HG02973 (cell line): ENCODE data around the gene CBS.
"Not testable (repeated sequence)": the region's sequence is repeated elsewhere in the genome, so short reads cannot be mapped to it uniquely, and the experiment has no call there.

Source experiments
- ATAC-seq: cut with Tn5 transposase; IDR thresholded peaks from one replicate; pipeline ENCODE4 v1.9.1; 2021; ENCODE audit warnings: moderate library complexity; ENCODE audit not compliant: unreplicated experiment

Gene CBS

DNA sequence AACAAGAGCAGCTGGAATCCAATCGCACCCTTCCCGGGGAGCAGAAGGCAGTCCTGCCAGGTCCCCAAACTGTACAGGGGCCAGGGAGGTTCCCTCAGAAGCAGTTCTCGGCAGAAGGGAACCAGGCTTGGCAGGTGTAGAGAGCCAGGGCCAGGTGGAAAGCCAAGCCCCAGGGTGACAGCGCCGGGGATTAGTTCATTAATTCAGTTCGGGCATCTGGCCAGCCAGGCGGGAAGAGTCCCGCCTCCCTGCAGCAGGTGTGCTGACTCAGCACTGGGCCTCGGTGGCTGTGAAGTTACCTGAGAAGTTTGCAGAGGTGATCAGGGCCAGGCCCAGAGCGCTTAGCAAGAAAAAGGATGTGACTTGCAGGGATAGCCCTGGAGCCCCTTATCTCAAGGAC lies 6.0 kb downstream of the CBS start:
- ATAC-seq: not testable (repeated sequence)

DNA sequence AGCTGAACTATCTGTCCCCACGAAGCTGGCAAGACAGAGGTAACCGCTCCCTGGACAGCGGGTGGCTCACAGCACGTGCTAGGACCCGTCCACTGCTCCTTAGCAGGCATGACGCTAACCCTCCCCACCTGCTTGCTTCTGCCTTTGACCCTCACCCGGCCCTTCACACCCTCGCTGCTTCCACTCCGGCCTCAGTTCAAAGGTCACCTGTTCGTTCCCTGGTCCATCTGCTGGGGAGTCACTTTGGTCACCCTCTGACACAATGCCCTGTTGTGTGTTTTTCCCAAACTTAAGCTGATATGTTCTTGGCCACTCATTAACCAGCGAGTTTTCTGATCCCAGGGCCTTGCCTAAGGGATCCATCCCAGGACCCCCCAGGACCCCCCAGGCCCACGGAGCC lies 7.6 kb downstream of the CBS start:
- ATAC-seq: not testable (repeated sequence)

DNA sequence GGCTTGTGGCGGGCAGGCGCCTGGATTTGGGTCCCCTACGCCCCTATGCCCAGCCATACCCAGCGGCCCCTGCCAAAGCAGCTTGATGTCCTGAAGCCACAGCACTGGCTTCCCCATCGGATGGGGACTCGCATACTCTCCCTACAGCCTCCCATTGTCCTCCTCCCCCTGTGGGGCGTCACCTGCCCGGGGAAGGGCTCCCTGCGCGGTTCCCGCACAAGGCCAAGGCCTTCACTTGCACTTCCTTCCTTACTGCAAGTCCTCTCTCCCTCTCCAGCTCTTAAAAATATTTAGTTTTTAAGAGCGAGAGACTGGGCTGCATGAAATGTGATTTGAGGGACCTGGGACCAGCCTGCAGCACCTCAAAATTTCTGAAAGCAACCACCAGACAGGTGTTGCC lies 8.9 kb downstream of the CBS start:
- not testable (repeated sequence) for ATAC-seq

- ATAC-seq: not testable (repeated sequence)
Measured at GRCh38 chr21:43065991-43066390, 9.6 kb downstream of the CBS start.

DNA sequence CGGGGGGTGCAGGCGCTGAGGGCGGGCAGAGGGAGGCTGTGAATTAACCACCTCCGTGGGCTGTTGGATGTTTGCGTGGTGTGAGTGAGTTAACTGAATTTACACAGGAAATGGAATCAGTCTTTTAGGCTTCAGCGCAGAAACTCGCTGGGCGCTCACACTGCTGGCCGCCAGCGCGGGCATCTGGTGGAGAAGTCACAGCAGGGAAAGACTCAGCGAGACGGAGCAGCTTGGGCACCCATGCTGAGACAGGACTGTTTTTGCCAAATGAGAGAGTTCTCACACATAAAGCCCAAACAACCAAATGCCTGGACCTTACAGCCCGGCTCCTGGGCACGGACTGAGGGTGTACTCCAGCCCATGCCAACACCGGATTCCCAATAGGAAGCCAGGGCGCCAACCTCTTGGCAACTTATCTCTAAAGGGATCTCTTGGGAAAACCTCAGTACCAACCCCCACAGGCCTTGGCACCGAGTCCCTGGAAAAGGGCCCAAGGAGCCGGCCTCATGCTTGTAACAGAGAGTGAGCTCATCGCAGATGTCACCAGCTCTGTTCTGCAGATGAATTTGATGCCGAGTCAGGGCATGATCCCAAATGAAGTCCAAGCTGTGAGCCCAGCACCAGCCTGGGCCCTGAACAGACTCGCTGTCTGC lies 11.2 kb downstream of the CBS start:
- ATAC-seq: not testable (repeated sequence)

DNA sequence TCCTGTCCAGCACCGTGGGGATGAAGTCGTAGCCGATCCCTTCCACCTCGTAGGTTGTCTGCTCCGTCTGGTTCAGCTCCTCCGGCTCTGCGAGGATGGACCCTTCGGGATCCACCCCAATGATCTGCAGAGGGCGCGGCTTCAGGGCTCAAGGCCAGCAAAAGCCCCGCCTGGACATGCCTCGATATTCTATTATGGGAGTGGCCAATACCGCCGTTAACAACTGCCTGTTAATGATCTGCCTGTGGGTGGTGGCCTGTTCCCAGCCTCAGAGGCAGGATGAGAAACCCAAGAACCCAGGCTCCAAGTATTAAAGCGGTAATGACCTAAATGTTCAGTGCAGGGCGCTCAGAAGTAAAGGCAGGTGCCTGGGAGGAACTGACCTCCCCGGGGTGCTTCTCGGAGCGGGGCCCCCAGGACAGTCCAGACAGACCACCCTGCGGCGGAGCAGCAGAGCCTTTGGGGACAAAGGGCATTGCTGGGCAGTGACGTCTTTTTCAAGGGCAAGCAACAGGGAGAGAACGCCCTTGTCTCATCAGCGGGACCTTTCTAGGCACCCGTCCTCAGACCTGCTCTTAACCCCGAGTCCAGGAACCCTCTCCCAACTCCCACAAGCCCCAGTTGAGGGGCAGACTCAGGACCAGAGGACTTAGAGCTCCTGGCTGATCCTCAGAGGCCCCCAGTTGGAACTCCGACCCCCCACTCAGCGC lies 12.5 kb downstream of the CBS start:
- ATAC-seq: not testable (repeated sequence)

DNA sequence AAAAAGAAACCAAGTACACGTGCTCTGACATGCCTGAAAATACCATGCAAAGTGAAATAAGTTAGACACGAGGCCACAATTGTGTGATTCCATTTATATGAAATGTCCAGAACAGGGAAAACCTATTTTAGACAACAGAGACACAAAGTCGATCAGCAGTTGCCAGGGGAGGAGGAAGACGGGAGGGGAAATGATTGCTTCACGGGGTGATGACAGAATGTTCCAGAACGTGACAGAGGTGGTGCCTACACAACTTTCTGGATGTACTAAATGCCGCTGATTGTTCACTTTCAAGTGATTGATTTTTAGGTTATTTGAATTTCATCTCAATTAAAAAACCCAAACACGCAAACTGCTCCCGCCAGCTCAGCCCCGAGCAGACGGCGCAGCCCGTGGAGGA lies 22.5 kb downstream of the CBS start:
- not testable (repeated sequence) for ATAC-seq

DNA sequence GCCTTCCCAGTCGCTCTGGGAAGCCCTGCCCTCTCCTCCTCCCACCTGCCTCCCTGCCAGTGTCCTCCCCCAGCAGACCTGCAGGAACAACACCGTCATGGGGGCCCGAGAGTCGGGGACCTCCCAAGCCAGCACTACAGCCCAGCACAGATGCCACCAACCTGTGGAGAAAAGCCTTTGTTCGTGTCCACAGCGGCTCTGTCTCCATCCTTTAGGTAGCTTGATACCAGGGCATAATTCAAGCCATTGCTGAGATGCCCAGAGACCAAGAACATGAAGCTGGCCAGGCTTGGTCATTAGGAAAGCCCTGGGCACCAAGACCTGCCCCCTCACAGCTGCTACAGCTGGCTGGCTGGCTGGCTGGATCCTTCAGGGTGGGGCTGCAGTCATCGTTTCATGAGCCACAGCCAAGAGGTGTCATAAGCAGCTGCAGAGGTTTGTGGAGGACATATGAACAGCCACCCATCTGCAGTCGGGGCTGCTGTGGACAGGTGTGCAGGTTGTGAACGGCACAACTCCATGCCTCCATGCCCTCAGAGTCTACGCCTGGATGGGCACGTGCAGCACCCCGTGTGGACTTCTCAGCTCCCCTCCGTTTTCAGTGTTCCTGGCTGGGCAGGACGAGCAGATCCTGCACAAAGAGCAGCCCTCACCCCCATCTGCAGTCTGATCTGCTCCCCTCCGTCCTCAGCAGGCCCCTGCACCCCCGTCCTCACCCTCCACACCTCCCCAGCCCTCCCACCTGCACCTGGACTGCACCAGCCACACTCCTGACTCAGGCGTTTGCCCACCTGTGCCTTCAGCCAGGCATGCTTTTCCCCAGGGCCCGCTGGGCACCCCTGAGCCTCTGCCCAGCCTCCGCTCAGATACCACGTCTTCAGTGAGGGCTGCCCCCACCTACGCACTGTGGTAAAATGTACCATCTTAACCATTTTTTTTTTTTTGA lies 29.5 kb downstream of the CBS start:
- not testable (repeated sequence) for ATAC-seq

DNA sequence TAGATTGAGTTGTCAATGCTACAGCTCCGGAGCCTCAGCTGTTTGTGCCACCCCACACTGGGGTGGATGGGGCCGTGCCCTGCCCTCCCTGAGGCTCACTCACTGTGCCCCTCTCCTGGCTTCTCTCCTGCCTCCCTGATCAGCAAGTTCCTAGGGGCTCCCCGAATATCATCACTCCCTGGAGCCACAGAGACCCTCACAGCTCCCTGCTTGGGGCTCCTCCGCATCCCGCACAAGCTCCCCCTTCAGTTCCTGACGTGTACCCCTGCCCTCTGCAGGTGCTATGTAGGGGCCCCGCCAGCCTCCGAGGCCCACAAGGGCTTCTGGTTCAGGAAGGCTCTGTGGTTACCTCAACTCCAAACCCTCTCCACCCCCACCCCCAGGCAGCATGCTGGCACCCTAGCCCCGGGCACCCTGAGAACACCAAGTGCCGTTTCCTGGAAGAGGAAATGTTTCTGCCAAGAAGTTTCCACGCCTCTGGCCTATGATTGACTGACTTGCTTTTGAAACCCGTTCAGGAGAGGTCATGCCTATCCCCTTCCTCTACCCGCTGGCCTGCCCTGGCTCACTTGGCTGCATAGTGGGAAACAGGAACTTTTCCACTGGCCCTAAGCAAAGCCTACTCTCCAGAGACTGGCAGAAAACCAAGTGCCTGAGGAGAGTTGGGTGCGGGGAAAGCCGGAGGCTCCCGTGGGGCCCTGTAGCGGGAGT lies 30.3 kb downstream of the CBS start:
- not testable (repeated sequence) for ATAC-seq

GRCh38 chr21:43044547-43044946 lies 31.1 kb downstream of the CBS start:
- ATAC-seq: not testable (repeated sequence)

DNA sequence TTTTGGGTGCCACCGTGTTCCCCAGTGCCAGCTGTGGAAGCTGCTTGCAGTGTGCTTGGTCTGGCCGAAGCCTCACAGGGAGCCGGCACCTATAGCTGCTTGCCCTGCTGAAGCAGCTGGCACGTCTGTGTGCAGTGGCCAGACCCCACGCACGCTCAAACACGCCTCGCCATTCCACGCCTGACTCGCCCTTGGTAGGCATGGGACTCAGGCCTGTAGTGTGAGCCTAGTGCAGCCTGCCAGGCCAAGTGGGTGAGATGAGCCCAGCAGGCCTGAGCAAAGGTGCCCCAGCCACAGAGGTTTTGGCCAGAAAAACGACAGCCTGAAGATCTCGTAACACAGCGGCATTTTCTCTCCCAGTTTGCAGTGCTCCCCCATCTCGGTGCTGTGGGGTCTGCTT lies 32.3 kb downstream of the CBS start:
- ATAC-seq: not testable (repeated sequence)

GRCh38 chr21:43042169-43042568 lies 33.5 kb downstream of the CBS start:
- ATAC-seq: not testable (repeated sequence)

DNA sequence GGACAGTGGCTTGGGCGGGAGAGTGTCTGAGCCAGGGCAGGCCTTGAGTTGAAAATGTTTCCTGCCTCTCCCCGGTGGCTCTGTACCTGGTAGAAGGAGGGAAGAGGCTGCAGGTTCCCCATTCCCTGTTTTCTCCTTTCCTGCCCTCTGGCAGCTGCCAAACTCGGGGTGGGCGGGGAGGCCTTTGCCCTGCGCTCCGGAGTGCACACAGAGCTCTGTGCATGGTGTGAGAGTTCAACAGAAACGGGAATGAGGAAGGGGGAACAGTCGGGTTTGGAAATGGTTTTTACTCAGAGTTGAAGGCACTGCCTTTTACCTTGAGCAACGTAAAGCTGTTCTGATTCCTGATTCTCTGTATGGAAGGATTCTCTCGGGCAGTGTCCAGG lies 37.0 kb downstream of the CBS start:
- not testable (repeated sequence) for ATAC-seq

DNA sequence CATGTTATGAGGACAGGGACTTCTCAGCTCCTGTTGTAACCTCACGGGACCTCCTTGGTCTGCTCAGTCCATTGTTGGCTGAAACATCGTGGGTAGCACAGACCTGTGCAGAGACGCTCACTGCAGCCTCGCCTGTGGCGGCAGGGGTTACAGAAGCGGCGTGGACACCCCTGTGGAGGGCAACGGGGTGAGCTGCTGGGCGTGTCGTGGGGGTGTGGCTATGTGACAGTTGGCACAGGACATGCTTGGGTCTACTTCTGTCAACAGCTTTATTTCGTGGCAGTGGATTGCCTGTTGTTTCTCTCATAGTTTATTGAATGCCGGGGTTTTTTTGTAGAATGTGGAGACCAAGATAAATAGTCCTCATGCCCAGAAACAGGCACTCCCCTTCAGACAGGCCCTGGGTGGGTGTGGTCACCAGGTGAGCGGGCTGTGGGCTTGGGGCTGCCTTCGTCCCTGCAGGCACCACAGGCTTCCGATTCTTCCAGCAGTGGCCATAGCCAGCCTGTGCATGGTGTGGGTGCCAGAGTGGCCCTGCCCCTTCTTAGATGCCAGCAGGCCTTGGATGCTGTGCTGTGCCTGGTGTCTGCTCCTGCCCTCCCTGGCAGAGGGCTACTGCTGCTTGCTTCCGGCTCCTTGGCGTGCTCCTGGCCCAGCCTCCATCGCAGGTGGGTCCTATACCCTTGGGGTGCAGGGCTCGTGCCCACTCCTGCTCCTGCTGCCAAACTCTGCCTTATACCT lies 37.5 kb downstream of the CBS start:
- not testable (repeated sequence) for ATAC-seq

- ATAC-seq: not testable (repeated sequence)
Measured at GRCh38 chr21:43036889-43037288, 38.7 kb downstream of the CBS start.

GRCh38 chr21:43034826-43035225 lies 40.8 kb downstream of the CBS start:
- no peak for ATAC-seq

DNA sequence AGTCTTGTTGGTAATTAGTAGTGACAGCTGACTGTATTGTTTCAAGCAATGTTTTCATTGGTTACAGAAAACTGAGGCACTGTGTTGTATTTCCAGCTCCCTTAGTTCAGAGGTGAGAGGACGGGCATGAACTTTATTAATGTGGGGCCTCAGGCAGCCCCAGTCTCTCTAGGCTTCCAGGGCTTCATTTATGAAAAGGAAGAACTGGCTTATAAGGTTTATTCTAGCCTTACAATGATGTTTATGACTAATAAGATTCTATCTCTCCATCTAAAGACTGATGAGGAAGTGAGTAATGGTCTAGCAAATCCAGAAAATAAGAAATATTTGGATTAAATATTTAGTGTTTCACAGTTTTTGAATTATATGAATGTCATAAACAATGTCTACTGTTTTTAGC lies 41.5 kb downstream of the CBS start:
- ATAC-seq: no peak

DNA sequence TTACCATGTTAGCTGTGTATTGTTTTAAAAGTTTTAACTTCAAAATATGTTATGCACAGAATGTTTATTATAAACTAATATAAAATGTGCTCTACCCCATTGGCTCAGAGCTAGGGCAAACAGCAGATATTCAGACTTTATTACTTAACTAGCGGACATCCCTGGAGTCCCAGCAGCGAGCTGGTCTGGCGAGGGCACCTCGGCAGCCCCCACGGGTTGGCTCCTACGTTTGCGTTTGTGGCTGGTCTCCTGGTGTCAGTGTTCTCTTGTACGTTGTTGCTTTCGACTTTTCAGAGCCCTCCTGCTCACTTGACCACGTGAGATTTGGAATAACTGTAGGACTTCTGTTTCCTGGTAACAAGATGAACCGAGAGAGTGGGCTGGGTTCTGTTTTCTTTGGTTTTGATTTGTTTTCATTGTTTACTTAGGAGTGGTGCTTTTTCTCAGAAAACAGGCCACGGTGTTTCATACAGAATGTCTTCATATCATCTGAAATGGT lies 44.5 kb downstream of the CBS start:
- no peak for ATAC-seq

DNA sequence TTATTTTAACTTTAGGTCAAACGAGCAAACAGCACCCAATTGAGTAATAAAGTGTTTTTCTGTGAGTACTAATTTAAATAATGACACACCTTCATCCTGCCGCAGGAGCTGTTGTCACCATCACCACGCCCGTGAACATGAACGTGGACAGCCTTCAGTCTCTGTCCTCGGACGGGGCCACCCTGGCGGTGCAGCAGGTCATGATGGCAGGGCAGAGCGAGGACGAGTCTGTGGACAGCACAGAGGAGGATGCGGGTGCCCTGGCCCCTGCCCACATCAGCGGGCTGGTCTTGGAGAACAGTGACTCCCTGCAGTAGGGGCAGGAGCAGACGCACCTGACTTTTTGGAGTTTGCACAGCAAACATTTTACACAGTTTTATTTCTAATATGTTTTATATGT lies 45.9 kb downstream of the CBS start:
- ATAC-seq: no peak
